ENCODE measurements around the gene ROBO1. TPM values are rescaled to one million over a fixed set of nuclear protein-coding genes. Genes with fewer than 3 reads are reported as not detected.

The ROBO1 gene
- total RNA-seq, 1 donor from 2014 or later, result 20.8 TPM

GRCh38 chr3:79202471-79203143, 565.2 kb downstream of the ROBO1 start:
- no peak for FAIRE-seq
- no peak for DNase-seq (ENCODE audit: low read depth)
- Histone ChIP-seq H3K36me3 (ENCODE audit: control insufficient read depth, insufficient read depth, low read length) (no peaks in the 10 kb centered on the region), H3K27me3 (ENCODE audit: control insufficient read depth, insufficient read depth, low read length) (no peaks in the 10 kb centered on the region), H3K4me3 (ENCODE audit: low read depth, low read length) (no peak overlapping the region)
- TF ChIP-seq CTCF (IDR thresholded peaks at IDR 0.05; ENCODE audit: insufficient read depth, low read length, severe bottlenecking), result no peak

- TF ChIP-seq CTCF (IDR thresholded peaks at IDR 0.05; ENCODE audit: insufficient read depth, low read length, severe bottlenecking), result no peak
- FAIRE-seq (no peak), DNase-seq (ENCODE audit: low read depth) (no peak)
Observed at GRCh38 chr3:79200456-79200855, 567.3 kb downstream of the ROBO1 start.

GRCh38 chr3:79199966-79200365, 567.8 kb downstream of the ROBO1 start:
- no peaks in the 10 kb centered on the region for H3K27me3 ChIP-seq (ENCODE audit: control insufficient read depth, insufficient read depth, low read length)
- H3K4me3 ChIP-seq (ENCODE audit: low read depth, low read length), result no peak overlapping the region
- no peaks in the 10 kb centered on the region for H3K36me3 ChIP-seq (ENCODE audit: control insufficient read depth, insufficient read depth, low read length)
- no peak for FAIRE-seq
- no peak for TF ChIP-seq CTCF (IDR thresholded peaks at IDR 0.05; ENCODE audit: insufficient read depth, low read length, severe bottlenecking)
- DNase-seq (ENCODE audit: low read depth), result no peak

More at GRCh38 chr3:79200456-79200855, 567.3 kb downstream of the ROBO1 start:
- no peaks in the 10 kb centered on the region for H3K36me3 ChIP-seq (ENCODE audit: control insufficient read depth, insufficient read depth, low read length)
- H3K27me3 ChIP-seq (ENCODE audit: control insufficient read depth, insufficient read depth, low read length), result no peaks in the 10 kb centered on the region
- no peak overlapping the region for H3K4me3 ChIP-seq (ENCODE audit: low read depth, low read length)

GRCh38 chr3:79187426-79187825, 580.4 kb downstream of the ROBO1 start:
- no peak overlapping the region for H3K4me3 ChIP-seq (ENCODE audit: low read depth, low read length)
- DNase-seq (ENCODE audit: low read depth), result no peak
- FAIRE-seq, result no peak
- TF ChIP-seq CTCF (IDR thresholded peaks at IDR 0.05; ENCODE audit: insufficient read depth, low read length, severe bottlenecking), result no peak
- no peaks in the 10 kb centered on the region for H3K36me3 ChIP-seq (ENCODE audit: control insufficient read depth, insufficient read depth, low read length)
- H3K27me3 ChIP-seq (ENCODE audit: control insufficient read depth, insufficient read depth, low read length), result no peaks in the 10 kb centered on the region

- H3K36me3 ChIP-seq (ENCODE audit: control insufficient read depth, insufficient read depth, low read length), result no peaks in the 10 kb centered on the region
- H3K27me3 ChIP-seq (ENCODE audit: control insufficient read depth, insufficient read depth, low read length), result no peaks in the 10 kb centered on the region
- no peak for TF ChIP-seq CTCF (IDR thresholded peaks at IDR 0.05; ENCODE audit: insufficient read depth, low read length, severe bottlenecking)
- H3K4me3 ChIP-seq (ENCODE audit: low read depth, low read length), result no peak overlapping the region
- DNase-seq (ENCODE audit: low read depth) (no peak), FAIRE-seq (no peak)
Observed at GRCh38 chr3:79184251-79184650, 583.5 kb downstream of the ROBO1 start.

- DNase-seq (ENCODE audit: low read depth) (no peak), FAIRE-seq (no peak)
- TF ChIP-seq CTCF (IDR thresholded peaks at IDR 0.05; ENCODE audit: insufficient read depth, low read length, severe bottlenecking), result no peak
- H3K27me3 ChIP-seq (ENCODE audit: control insufficient read depth, insufficient read depth, low read length), result no peaks in the 10 kb centered on the region
- H3K36me3 ChIP-seq (ENCODE audit: control insufficient read depth, insufficient read depth, low read length), result no peaks in the 10 kb centered on the region
- no peak overlapping the region for H3K4me3 ChIP-seq (ENCODE audit: low read depth, low read length)
Observed at GRCh38 chr3:79183496-79183895, 584.3 kb downstream of the ROBO1 start.

All from bronchial epithelial cell (primary cell).